ENCODE measurements around the gene ZNF672.

DNA sequence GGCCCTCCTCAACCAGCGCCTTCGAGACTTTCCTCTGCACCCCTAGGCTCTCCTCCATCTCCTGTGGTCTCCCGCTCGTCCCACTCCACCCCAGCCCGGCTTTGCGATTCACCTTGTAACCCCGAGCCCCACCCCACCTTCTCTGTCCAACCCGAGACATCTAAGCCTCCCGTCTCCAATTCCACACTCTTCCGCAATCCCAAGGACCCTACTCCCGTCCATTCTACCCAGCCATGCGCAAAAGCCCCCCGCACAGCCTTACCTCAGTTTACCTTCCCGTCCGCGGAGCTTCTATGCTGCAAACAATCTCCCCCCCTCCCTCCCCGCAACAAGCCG lies 12.5 kb upstream of the ZNF672 start:
- TF ChIP-seq MNT (IDR thresholded peaks at IDR 0.05) (peak; percentile 20; the same call in 1 of the 2 replicates), TAF1 (CRISPR knock-in tag; IDR thresholded peaks at IDR 0.05) (no peak), MAFG (CRISPR knock-in tag; IDR thresholded peaks at IDR 0.05) (no peak), ZIK1 (CRISPR knock-in tag; IDR thresholded peaks at IDR 0.05; ENCODE audit: borderline replicate concordance, low read depth) (no peak)

All from HepG2 (cell line).